Stimulated activated CD4-positive, alpha-beta T cell treated with anti-CD3 and anti-CD28 coated beads, Interleukin-15, amount 100 ng/mL, for 1 hour (primary cell): Measurements from ENCODE around the gene ZBTB7B.

Source experiments
- DNase-seq, 2 donors: peaks; one replicate each; pipeline ENCODE4 v3.0.0-alpha.2; 2020; ENCODE audit warnings: low read depth in 1 of 2, low spot score in 1 of 2

Gene ZBTB7B

GRCh38 chr1:155003227-155003765, 694 bp downstream of the ZBTB7B start:
- no peak for DNase-seq

DNA sequence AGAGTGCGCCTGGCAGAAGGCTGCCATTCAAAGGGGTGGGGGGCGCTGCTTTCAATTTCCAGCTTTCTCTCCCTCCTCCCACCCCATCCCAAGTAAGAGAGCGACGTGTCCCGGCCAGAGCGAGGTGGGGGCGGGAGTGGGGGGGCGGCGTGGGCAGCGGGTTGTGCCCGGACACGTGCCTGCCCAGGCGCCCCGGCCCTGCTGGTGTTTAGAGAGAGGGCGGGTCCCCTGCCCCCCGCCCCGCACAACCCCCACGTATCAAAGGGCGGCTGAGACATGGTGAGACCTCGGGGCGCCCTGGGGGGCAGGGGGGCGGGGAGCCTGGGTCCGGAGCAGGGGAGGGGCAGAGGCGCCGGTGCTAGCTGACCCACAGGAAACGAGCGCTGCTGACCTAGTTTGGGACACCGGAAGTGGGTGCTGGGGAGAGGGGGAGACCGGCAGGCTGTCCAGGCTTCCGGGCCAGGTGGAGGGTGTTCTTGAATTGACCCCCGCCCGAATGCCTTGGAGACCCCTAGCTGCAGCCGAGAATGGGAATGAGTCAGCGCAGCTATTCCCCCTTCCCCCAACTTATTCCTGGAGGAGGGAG, 1.3 kb downstream of the ZBTB7B start:
- no peak for DNase-seq

GRCh38 chr1:155004352-155005075, 1.9 kb downstream of the ZBTB7B start:
- DNase-seq: no peak

DNA sequence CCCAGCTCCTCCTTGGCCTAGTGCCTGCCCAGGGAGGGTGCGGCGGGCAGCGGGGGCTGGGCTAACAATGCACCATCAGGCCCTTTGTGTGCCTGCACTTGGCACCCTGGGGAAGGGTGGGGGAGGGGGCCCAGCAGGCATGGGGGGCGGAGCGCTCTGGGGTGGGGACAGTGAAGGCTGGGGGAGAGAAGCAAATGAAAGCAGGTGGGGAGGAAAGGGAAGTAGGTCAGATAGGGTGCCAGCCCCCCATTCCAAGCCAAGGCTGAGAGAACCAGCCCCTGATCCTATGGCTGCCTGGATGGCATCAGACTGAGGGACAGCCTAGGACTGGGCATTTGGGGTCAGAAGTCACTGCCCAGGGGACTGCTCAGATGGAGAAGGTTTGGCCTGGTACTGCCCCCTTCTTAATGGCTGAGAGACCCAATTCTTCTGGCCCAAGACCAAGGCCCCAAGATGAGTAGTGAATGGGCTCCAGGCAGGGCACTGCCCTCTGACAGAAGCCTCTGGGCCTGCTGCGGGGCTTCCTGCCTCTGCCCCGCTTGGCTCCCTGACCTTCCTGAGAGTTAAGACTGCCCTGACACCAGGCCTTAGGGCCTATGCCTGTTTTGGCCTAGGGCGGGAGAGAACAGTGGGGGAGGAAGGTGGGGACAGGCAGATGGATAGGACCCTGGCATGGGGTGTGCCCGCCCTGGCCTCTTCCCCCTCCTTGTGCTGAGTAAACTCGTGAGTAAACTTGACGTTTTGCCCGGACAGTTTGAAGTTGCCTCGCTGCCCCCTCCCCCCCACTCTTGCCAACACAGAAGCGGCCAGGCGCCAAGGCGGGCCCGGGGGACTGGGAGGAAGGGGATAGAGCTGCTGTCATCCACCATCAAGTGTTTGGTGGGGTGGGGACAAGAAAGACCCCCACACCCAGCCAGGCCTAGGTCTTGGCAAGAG, 2.7 kb downstream of the ZBTB7B start:
- no peak for DNase-seq

DNA sequence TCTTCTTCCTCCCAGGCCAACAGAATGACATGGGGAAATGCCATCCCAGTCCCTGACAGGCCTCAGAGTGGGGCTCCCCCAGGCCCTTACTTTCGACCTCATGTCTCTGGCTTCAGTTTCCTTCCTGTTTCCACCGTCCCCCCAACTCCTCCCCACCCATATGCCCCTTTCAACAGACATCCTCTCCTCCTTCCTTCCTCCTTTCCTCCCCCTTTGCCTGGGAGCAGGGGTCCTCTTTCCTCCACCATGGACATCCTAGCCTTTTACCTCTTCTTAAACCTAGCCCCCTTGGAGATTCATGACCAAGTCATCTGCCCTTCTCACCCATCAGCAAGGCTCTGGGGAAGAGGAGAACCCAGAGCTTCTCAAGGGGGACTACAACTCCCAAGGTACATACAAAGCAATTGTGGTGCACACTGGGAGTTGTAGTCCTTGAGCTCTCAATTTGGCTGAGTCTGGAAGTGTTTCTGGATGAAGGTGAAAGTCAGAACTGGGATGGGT, 4.0 kb downstream of the ZBTB7B start:
- DNase-seq: no peak

GRCh38 chr1:155007251-155007828, 4.7 kb downstream of the ZBTB7B start:
- no peak for DNase-seq

- peak in 1 of 2 donors; percentile 60 for DNase-seq
These were observed 5.7 kb downstream of the ZBTB7B start for GRCh38 chr1:155008015-155008941.

DNA sequence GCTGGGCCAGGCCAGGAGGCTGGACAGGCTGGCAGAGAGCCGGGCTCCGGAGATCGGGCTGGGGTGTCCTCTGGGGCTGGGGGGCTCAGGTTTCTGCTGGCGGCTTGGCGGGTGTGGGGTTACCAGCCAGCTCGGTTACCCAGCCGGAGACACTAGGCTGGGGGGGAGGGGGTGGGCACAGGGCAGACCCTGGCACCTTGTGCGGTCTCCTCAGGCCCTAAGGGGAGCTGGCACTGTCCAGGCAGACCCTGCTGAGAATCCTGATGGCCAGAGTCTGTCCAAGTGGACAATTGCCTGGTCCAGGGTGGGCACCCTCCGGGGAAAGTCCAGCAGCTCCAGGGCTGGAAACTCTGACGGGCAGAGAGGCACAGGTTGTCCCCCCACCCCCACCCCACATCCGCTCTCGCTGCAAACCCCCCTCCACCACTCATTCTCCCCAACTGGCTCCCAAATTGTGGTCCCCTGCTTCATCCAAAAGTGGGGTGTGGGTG, 6.7 kb downstream of the ZBTB7B start:
- DNase-seq: no peak

DNA sequence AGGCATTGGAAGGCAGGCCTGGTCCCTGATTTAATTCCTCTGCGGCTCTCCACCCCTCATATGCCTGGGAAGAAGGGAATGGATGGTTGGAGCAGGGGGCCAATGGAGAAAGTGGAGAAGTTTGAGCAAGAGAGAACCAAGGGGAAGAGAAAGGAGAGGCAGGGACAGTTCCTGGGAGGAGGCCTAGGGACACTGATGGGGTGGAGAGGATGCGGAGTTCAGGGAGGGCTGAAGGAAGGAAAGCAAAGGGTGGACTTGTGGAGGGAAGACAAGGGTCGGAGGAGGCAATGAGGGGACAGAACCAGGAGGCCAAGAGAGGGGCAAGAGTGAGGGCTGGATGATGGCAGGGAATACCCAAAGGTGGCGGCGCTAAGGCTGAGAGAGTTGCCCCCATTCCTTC, 7.1 kb downstream of the ZBTB7B start:
- DNase-seq: no peak

- no peak for DNase-seq
These were observed 7.8 kb downstream of the ZBTB7B start for GRCh38 chr1:155010211-155010918.

GRCh38 chr1:155011004-155011416, 8.4 kb downstream of the ZBTB7B start:
- DNase-seq: no peak

- DNase-seq: no peak
These were observed 8.9 kb downstream of the ZBTB7B start for GRCh38 chr1:155011437-155012025.

- DNase-seq: no peak
These were observed 9.5 kb downstream of the ZBTB7B start for GRCh38 chr1:155012026-155012546.

GRCh38 chr1:155012776-155013602, 10.4 kb downstream of the ZBTB7B start:
- DNase-seq: no peak

DNA sequence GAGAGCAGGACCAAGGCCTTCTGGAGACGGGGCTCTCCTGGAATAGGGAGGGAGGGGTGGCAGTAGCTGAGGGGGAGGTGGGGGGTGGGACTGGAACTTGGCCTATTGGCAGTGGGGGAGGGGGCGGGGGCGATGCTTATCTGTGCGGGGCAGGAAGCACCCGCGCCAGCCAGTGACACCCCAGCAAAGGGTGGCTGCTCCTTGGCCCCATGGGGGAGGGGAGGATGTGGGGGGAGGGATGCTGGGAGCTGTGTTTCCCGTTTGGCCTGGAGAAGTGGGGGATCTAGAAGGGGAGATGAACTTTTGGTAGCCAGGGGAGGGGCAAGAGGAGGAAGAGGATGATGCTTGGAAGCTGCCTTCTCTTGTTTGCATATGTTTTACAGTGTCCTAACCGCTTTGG, 11.0 kb downstream of the ZBTB7B start:
- peak in 1 of 2 donors; percentile 33 for DNase-seq

DNA sequence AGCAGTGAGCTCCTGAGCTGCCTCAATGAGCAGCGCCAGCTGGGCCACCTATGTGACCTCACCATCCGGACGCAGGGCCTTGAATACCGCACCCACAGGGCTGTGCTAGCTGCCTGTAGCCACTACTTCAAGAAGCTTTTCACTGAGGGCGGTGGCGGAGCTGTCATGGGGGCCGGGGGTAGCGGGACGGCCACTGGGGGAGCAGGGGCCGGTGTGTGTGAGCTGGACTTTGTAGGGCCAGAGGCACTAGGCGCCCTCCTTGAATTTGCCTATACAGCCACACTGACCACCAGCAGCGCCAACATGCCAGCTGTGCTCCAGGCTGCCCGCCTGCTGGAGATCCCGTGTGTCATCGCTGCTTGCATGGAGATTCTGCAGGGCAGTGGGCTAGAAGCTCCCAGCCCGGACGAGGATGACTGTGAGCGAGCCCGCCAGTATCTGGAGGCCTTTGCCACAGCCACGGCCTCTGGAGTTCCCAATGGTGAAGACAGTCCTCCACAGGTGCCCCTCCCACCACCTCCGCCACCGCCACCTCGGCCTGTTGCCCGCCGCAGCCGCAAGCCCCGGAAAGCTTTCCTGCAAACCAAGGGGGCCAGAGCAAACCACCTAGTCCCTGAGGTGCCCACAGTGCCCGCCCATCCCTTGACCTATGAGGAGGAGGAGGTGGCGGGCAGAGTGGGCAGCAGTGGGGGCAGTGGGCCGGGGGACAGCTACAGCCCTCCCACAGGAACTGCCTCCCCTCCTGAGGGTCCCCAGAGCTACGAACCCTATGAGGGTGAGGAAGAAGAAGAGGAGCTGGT, 12.3 kb downstream of the ZBTB7B start:
- DNase-seq: no peak
